NB4 (cell line): ENCODE results near the gene RACK1.

Experiments
- DNase-seq: peaks from one replicate; pipeline ENCODE4 v3.0.0; 2010; ENCODE audit warnings: low read depth
- H3K4me3 ChIP-seq: one replicate; pipeline ENCODE4 v1.5.1; 2011; ENCODE audit warnings: mild to moderate bottlenecking, low read depth, low read length, moderate library complexity
- CTCF ChIP-seq: IDR thresholded peaks from one replicate; pipeline ENCODE4 v1.5.1; 2012; ENCODE audit warnings: low read depth, low read length
- MAX ChIP-seq: IDR thresholded peaks from 2 replicates; pipeline ENCODE4 v1.6.1; 2011; ENCODE audit warnings: low read depth, low read length
- MYC ChIP-seq: IDR thresholded peaks from 2 replicates; pipeline ENCODE4 v1.6.1; 2011; ENCODE audit warnings: low read depth, low read length
- POLR2A ChIP-seq: IDR thresholded peaks from 2 replicates; pipeline ENCODE4 v1.6.1; 2011; ENCODE audit warnings: mild to moderate bottlenecking; ENCODE audit not compliant: insufficient read length; ENCODE audit errors: extremely low read depth

RACK1 gene

GRCh38 chr5:181192337-181193046 is 51.2 kb downstream of the RACK1 start:
- H3K4me3 ChIP-seq = peak overlapping the region; percentile 72
- TF ChIP-seq MAX (no peak), POLR2A (no peak), MYC (no peak), CTCF (no peak)
- no peak for DNase-seq

GRCh38 chr5:181191526-181192336 is 52.0 kb downstream of the RACK1 start:
- TF ChIP-seq MYC = peak; percentile 64
- peak; percentile 42 for TF ChIP-seq MAX
- TF ChIP-seq POLR2A = peak; percentile 72
- TF ChIP-seq CTCF = no peak
- DNase-seq = peak; percentile 95
- peak overlapping the region; percentile 76 for H3K4me3 ChIP-seq

- TF ChIP-seq CTCF (no peak), MYC (no peak; the same call in 1 of the 2 replicates), POLR2A (no peak), MAX (peak; percentile 35; the same call in 1 of the 2 replicates)
- peak; percentile 69 for DNase-seq
- H3K4me3 ChIP-seq = peak overlapping the region; percentile 76
Observed at GRCh38 chr5:181190711-181191525, 52.8 kb downstream of the RACK1 start.

GRCh38 chr5:181189962-181190710 is 53.6 kb downstream of the RACK1 start:
- no peak for DNase-seq
- H3K4me3 ChIP-seq = peak overlapping the region; percentile 76
- TF ChIP-seq CTCF = no peak
- no peak for TF ChIP-seq MYC
- TF ChIP-seq MAX = no peak
- TF ChIP-seq POLR2A = no peak

GRCh38 chr5:181189363-181189961 is 54.2 kb downstream of the RACK1 start:
- TF ChIP-seq POLR2A = no peak
- no peak for TF ChIP-seq CTCF
- TF ChIP-seq MYC = no peak
- TF ChIP-seq MAX = no peak
- peak overlapping the region; percentile 76 for H3K4me3 ChIP-seq
- peak; percentile 56 for DNase-seq
